Bronchial epithelial cell (primary cell): Measurements from ENCODE around the gene SRD5A2. TPM values are rescaled to one million over a fixed set of nuclear protein-coding genes. Genes with fewer than 3 reads are reported as not detected.
"Not testable (repeated sequence)": the region's sequence is repeated elsewhere in the genome, so short reads cannot be mapped to it uniquely, and the experiment has no call there.

Source experiments
- DNase-seq: peaks from one replicate; pipeline ENCODE4 v3.0.0-alpha.2; 2010; ENCODE audit warnings: low read depth
- FAIRE-seq: peaks from 2 replicates; lab custom pipeline; 2011; peaks lifted over from hg19 to GRCh38; lab: Jason Lieb, UNC
- H3K27me3 ChIP-seq: 2 replicates; pipeline ENCODE4 v1.5.1; 2011; ENCODE audit warnings: low read length; ENCODE audit not compliant: control insufficient read depth, insufficient read depth
- H3K36me3 ChIP-seq: 2 replicates; pipeline ENCODE4 v1.5.1; 2011; ENCODE audit warnings: low read length; ENCODE audit not compliant: control insufficient read depth, insufficient read depth
- H3K4me3 ChIP-seq: 2 replicates; pipeline ENCODE4 v1.5.1; 2011; ENCODE audit warnings: mild to moderate bottlenecking, low read depth, low read length, control low read depth
- total RNA-seq: library from RNA; depleted of rRNA; stranded (reverse); fragments of >200 nt; gene quantifications from 2 replicates; pipeline ENCODE4 v1.2.1, GENCODE V29; 2014
- TF ChIP-seq, protein P1 (sequence below): IDR thresholded peaks from 2 replicates; pipeline ENCODE4 v1.5.1; 2011; ENCODE audit warnings: mild to moderate bottlenecking, moderate library complexity, low read length, control low read depth, inconsistent platforms; ENCODE audit not compliant: insufficient read depth, severe bottlenecking

The SRD5A2 gene
- total RNA-seq, 1 donor from 2014 or later: not detected

DNA sequence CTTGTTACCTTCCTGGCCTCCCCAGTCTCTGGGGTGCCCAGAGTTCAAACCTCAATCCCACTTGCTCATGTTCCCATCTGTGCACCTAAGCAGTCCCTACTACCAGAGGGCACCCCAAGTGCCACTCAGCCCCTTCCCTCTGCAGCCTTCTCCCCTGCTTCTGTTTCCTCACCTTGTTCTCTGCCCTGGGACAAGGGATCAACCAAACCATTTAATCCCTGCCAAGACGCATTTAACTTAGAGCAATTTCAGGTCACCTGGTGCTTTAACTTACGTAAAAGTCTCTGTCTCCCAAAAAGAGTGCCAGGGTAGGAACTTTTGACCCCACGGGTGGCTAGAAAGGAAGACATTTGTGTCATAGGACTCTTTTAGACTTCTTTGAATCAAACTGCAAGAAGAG is 67.2 kb downstream of the SRD5A2 start:
- Histone ChIP-seq H3K27me3 (peaks cover 2% of the 10 kb centered on the region), H3K36me3 (no peaks in the 10 kb centered on the region), H3K4me3 (no peak overlapping the region)
- TF ChIP-seq, protein P1, sequence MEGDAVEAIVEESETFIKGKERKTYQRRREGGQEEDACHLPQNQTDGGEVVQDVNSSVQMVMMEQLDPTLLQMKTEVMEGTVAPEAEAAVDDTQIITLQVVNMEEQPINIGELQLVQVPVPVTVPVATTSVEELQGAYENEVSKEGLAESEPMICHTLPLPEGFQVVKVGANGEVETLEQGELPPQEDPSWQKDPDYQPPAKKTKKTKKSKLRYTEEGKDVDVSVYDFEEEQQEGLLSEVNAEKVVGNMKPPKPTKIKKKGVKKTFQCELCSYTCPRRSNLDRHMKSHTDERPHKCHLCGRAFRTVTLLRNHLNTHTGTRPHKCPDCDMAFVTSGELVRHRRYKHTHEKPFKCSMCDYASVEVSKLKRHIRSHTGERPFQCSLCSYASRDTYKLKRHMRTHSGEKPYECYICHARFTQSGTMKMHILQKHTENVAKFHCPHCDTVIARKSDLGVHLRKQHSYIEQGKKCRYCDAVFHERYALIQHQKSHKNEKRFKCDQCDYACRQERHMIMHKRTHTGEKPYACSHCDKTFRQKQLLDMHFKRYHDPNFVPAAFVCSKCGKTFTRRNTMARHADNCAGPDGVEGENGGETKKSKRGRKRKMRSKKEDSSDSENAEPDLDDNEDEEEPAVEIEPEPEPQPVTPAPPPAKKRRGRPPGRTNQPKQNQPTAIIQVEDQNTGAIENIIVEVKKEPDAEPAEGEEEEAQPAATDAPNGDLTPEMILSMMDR: no peak
- DNase-seq (no peak), FAIRE-seq (no peak)

GRCh38 chr2:31511376-31511775 is 69.4 kb downstream of the SRD5A2 start:
- Histone ChIP-seq H3K4me3 (no peak overlapping the region), H3K27me3 (peaks cover 2% of the 10 kb centered on the region), H3K36me3 (no peaks in the 10 kb centered on the region)
- TF ChIP-seq, protein P1: no peak
- DNase-seq: no peak
- FAIRE-seq: no peak

- FAIRE-seq (no peak), DNase-seq (no peak)
- TF ChIP-seq, protein P1: no peak
- H3K36me3 ChIP-seq: no peaks in the 10 kb centered on the region
- no peak overlapping the region for H3K4me3 ChIP-seq
- H3K27me3 ChIP-seq: no peaks in the 10 kb centered on the region
Measured at GRCh38 chr2:31505111-31505510, 75.6 kb downstream of the SRD5A2 start.

DNA sequence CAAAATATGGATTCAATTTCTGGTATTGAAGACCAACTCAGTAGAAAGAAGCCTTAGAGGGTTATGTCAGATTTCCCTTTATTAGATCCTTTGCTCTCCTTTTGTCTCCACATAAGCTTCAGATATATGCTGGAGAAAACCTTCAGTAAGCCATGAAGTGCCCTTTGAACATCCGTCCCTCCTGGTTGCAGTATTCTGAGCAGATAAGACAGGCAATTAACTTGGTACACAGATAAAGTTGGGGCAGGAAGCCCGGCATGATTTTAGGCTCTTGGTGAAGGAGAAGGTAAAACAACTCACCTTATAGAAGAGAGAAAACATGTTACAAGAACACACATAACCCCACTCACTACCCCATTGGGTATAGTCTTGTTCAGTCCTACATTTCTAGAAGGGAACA is 76.4 kb downstream of the SRD5A2 start:
- H3K4me3 ChIP-seq: no peak overlapping the region
- TF ChIP-seq, protein P1: no peak
- no peaks in the 10 kb centered on the region for H3K36me3 ChIP-seq
- FAIRE-seq: no peak
- H3K27me3 ChIP-seq: no peaks in the 10 kb centered on the region
- no peak for DNase-seq

GRCh38 chr2:31496451-31496874 is 84.3 kb downstream of the SRD5A2 start:
- H3K36me3 ChIP-seq, H3K4me3 ChIP-seq, H3K27me3 ChIP-seq, FAIRE-seq, DNase-seq: not testable (repeated sequence)

GRCh38 chr2:31489339-31489738 is 91.4 kb downstream of the SRD5A2 start:
- not testable (repeated sequence) for FAIRE-seq, H3K36me3 ChIP-seq, H3K27me3 ChIP-seq, H3K4me3 ChIP-seq
- TF ChIP-seq, protein P1: peak; percentile 5
- DNase-seq: peak; percentile 78
